Measurements from ENCODE around the gene GABRR1. TPM values are rescaled to one million over a fixed set of nuclear protein-coding genes. Genes with fewer than 3 reads are reported as not detected.
"Not testable (repeated sequence)": the region's sequence is repeated elsewhere in the genome, so short reads cannot be mapped to it uniquely, and the experiment has no call there.

The GABRR1 gene
- total RNA-seq, 4 donors from 2014 or later, result 0.14 TPM; not detected in 3

GRCh38 chr6:89134723-89135122 lies 82.4 kb downstream of the GABRR1 start:
- in situ Hi-C loops (cut with MboI; ENCODE audit: low pct_ligation_motif_present in 1 of 4, low pct_unique_long_range_greater_than_20kb in 1 of 4, low sequenced_read_pairs in 3 of 4), result no loop called here
- WGBS, 2 donors (ENCODE audit: low coverage in 1 of 2), result 91 to 93% methylated on average over 3 of the region's 3 CpGs
- Histone ChIP-seq H3K36me3 (no peaks in the 10 kb centered on the region), H3K27ac (no peak overlapping the region), H3K9me3 (no peaks in the 10 kb centered on the region), H3K4me3 (no peak overlapping the region), H3K4me1 (peaks cover 0 to 7% (median 6%) of the 10 kb centered on the region in 4 donors), H3K27me3 (no peaks in the 10 kb centered on the region)
- intact Hi-C loops (cut with DNase I; ENCODE audit: low total_unique reads), result no loop called here
- TF ChIP-seq, protein P1, sequence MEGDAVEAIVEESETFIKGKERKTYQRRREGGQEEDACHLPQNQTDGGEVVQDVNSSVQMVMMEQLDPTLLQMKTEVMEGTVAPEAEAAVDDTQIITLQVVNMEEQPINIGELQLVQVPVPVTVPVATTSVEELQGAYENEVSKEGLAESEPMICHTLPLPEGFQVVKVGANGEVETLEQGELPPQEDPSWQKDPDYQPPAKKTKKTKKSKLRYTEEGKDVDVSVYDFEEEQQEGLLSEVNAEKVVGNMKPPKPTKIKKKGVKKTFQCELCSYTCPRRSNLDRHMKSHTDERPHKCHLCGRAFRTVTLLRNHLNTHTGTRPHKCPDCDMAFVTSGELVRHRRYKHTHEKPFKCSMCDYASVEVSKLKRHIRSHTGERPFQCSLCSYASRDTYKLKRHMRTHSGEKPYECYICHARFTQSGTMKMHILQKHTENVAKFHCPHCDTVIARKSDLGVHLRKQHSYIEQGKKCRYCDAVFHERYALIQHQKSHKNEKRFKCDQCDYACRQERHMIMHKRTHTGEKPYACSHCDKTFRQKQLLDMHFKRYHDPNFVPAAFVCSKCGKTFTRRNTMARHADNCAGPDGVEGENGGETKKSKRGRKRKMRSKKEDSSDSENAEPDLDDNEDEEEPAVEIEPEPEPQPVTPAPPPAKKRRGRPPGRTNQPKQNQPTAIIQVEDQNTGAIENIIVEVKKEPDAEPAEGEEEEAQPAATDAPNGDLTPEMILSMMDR (IDR thresholded peaks at IDR 0.05), result no peak
- TF ChIP-seq EP300 (IDR thresholded peaks at IDR 0.05; ENCODE audit: low read depth), result no peak
- no peak for TF ChIP-seq POLR2A (IDR thresholded peaks at IDR 0.05)
- TF ChIP-seq POLR2AphosphoS5 (IDR thresholded peaks at IDR 0.05), result no peak
- no peak for DNase-seq

- TF ChIP-seq, protein P1 (IDR thresholded peaks at IDR 0.05), result no peak
- TF ChIP-seq POLR2A (IDR thresholded peaks at IDR 0.05) (no peak), EP300 (IDR thresholded peaks at IDR 0.05; ENCODE audit: low read depth) (no peak), POLR2AphosphoS5 (IDR thresholded peaks at IDR 0.05) (no peak)
- 89 to 95% methylated on average over 4 to 9 of the region's 9 CpGs for WGBS, 2 donors (ENCODE audit: low coverage in 1 of 2)
- in situ Hi-C loops (cut with MboI; ENCODE audit: low pct_ligation_motif_present in 1 of 4, low pct_unique_long_range_greater_than_20kb in 1 of 4, low sequenced_read_pairs in 3 of 4), result no loop called here
- no peak for DNase-seq
- no peak overlapping the region for H3K27ac ChIP-seq
- no peaks in the 10 kb centered on the region for H3K9me3 ChIP-seq
- H3K4me3 ChIP-seq, result no peak overlapping the region
- no peaks in the 10 kb centered on the region for H3K27me3 ChIP-seq
- H3K36me3 ChIP-seq, result no peaks in the 10 kb centered on the region
- H3K4me1 ChIP-seq, result no peaks in the 10 kb centered on the region
- intact Hi-C loops (cut with DNase I; ENCODE audit: low total_unique reads), result no loop called here
These were observed 83.2 kb downstream of the GABRR1 start for GRCh38 chr6:89133981-89134380.

DNA sequence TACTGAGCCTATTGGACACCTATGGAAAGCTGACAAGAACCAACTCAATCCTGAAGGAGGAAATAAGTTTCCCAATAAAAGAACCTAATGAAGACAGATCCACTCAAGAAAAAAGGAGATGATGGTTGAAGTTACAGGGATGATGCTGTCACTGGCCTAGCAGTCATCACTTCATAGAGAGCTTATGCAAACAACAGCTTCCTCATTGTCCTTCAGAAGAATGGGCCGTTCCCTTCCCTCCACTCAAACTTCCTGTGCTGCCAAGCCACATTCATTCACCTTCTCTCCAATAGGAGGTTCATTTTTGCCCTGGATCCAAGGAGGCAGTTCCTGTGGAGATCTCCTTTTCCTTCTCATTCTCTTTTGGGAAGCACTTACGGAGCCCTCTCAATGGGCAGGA lies 85.1 kb downstream of the GABRR1 start:
- Histone ChIP-seq H3K9me3 (peaks cover 0 to 2% of the 10 kb centered on the region in 2 donors), H3K36me3 (no peaks in the 10 kb centered on the region), H3K4me1 (no peaks in the 10 kb centered on the region), H3K27me3 (no peaks in the 10 kb centered on the region), H3K27ac (no peak overlapping the region), H3K4me3 (no peak overlapping the region)
- in situ Hi-C loops (cut with MboI; ENCODE audit: low pct_ligation_motif_present in 1 of 4, low pct_unique_long_range_greater_than_20kb in 1 of 4, low sequenced_read_pairs in 3 of 4) (no loop called here), intact Hi-C loops (cut with DNase I; ENCODE audit: low total_unique reads) (no loop called here)
- WGBS, 2 donors (ENCODE audit: low coverage in 1 of 2), result 75 to 86% methylated on average over 2 of the region's 2 CpGs
- no peak for DNase-seq
- TF ChIP-seq EP300 (IDR thresholded peaks at IDR 0.05; ENCODE audit: low read depth), result no peak

- intact Hi-C loops (cut with DNase I; ENCODE audit: low total_unique reads) (no loop called here), in situ Hi-C loops (cut with MboI; ENCODE audit: low pct_ligation_motif_present in 1 of 4, low pct_unique_long_range_greater_than_20kb in 1 of 4, low sequenced_read_pairs in 3 of 4) (no loop called here)
- Histone ChIP-seq H3K4me3 (no peak overlapping the region), H3K9me3 (peaks cover 0 to 2% of the 10 kb centered on the region in 2 donors), H3K27ac (no peak overlapping the region), H3K4me1 (no peaks in the 10 kb centered on the region), H3K27me3 (no peaks in the 10 kb centered on the region), H3K36me3 (no peaks in the 10 kb centered on the region)
- DNase-seq, result no peak
- no peak for TF ChIP-seq POLR2A (IDR thresholded peaks at IDR 0.05)
- no peak for TF ChIP-seq POLR2AphosphoS5 (IDR thresholded peaks at IDR 0.05)
- TF ChIP-seq EP300 (IDR thresholded peaks at IDR 0.05; ENCODE audit: low read depth), result no peak
- WGBS, 2 donors (ENCODE audit: low coverage in 1 of 2), result 89 to 100% methylated on average over 1 to 3 of the region's 3 CpGs
These were observed 85.6 kb downstream of the GABRR1 start for GRCh38 chr6:89131599-89131998.

DNA sequence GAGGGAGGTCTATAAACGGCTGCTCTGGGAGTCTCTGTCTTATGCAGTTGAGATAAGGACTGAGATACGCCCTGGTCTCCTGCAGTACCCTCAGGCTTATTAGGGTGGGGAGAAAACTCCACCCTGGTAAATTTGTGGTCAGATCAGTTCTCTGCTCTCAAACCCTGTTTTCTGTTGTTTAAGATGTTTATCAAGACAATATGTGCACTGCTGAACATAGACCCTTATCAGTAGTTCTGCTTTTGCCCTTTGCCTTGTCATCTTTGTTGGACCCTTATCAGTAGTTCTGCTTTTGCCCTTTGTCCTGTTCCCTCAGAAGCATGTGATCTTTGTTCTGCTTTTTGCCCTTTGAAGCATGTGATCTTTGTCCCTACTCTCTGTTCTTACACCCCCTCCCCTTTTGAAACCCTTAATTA lies 88.9 kb downstream of the GABRR1 start:
- H3K4me3 ChIP-seq; intact Hi-C loops (cut with DNase I; ENCODE audit: low total_unique reads); H3K9me3 ChIP-seq; H3K27me3 ChIP-seq; H3K27ac ChIP-seq; H3K4me1 ChIP-seq; DNase-seq; H3K36me3 ChIP-seq: not testable (repeated sequence)
- in situ Hi-C loops (cut with MboI; ENCODE audit: low pct_ligation_motif_present in 1 of 4, low pct_unique_long_range_greater_than_20kb in 1 of 4, low sequenced_read_pairs in 3 of 4), result loop anchor here in 1 of 4 donors (10.0 kb wide), 1 partner anchor 117 kb away; no protein-coding TSS in a partner anchor
- WGBS, 2 donors (ENCODE audit: low coverage in 1 of 2), result 69 to 85% methylated on average over 2 of the region's 2 CpGs

Other genes with a start within 250 kb of the GABRR1 start
- gene PNRC1, start 136.6 kb downstream of the GABRR1 start, total RNA-seq, result 100 to 1,000 TPM in 3 of 4 donors, 10 to 100 TPM in 1; 99.1 to 281 (median 157) TPM
- not detected for gene SRSF12, start 99.3 kb downstream of the GABRR1 start, total RNA-seq
- 10 to 100 TPM in 3 of 4 donors, 1 to 10 TPM in 1; 3.7 to 16.4 (median 12.4) TPM for gene PM20D2, start 71.3 kb downstream of the GABRR1 start, total RNA-seq
- 1 to 10 TPM in 3 of 4 donors, not detected in 1; 1.1 to 4.3 (median 1.2) TPM for gene GABRR2, start 97.9 kb upstream of the GABRR1 start, total RNA-seq
- gene UBE2J1, start 135.4 kb upstream of the GABRR1 start, total RNA-seq, result 10 to 100 TPM; 27.3 to 52.9 (median 38.2) TPM
- gene RRAGD, start 194.9 kb upstream of the GABRR1 start, total RNA-seq, result 1 to 10 TPM in 3 of 4 donors, under 1 TPM in 1; 0.80 to 7.0 (median 2.2) TPM
- 1 to 10 TPM; 2.7 to 9.4 (median 6.6) TPM for gene ANKRD6, start 215.8 kb upstream of the GABRR1 start, total RNA-seq